Activated naive CD4-positive, alpha-beta T cell treated with anti-CD3 and anti-CD28 coated beads, Interleukin-2, amount 50 U/mL, for 24 hours (primary cell): ENCODE results near the gene SLC16A3.
A peak's percentile ranks its signal among the peaks of the same experiment; 100 is the strongest.
"Not testable (repeated sequence)": the region's sequence is repeated elsewhere in the genome, so short reads cannot be mapped to it uniquely, and the experiment has no call there.

ENCODE experiments used
- H3K27ac Mint-ChIP-seq: one replicate; pipeline ENCODE4 v1.8.0; 2021; ENCODE audit warnings: mild to moderate bottlenecking, mixed read lengths
- H3K27me3 Mint-ChIP-seq: one replicate; pipeline ENCODE4 v1.8.0; 2021; ENCODE audit warnings: mixed read lengths
- H3K36me3 Mint-ChIP-seq: one replicate; pipeline ENCODE4 v1.8.0; 2021; ENCODE audit warnings: mixed read lengths
- H3K4me1 Mint-ChIP-seq: one replicate; pipeline ENCODE4 v1.8.0; 2021; ENCODE audit warnings: mixed read lengths
- H3K4me3 Mint-ChIP-seq: one replicate; pipeline ENCODE4 v1.8.0; 2021; ENCODE audit warnings: mild to moderate bottlenecking, mixed read lengths
- H3K9me3 Mint-ChIP-seq: one replicate; pipeline ENCODE4 v1.8.0; 2021; ENCODE audit warnings: mixed read lengths

SLC16A3 gene

DNA sequence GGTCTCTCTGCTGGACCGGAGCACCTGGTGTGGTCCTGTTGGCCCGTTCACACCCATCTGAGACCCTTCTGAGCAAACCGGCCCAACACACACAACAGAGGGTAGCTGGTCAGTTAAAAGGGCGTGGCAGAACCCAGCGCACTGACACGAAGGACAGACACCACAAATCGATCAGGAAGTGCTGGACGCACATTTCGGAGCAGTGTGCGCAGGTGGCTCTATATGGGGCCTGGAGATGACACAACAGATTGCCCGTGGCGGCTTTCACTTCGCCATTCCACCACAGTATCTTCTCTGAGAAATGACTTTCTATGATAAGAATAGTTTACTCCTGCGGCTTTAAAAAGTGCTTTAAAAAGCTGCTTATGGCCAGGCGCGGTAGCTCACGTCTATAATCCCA, 28.7 kb upstream of the SLC16A3 start:
- H3K9me3 Mint-ChIP-seq: no peaks in the 10 kb centered on the region
- peaks cover 7% of the 10 kb centered on the region for H3K36me3 Mint-ChIP-seq
- H3K27ac Mint-ChIP-seq: no peak overlapping the region
- peaks cover 56% of the 10 kb centered on the region for H3K4me1 Mint-ChIP-seq
- no peaks in the 10 kb centered on the region for H3K27me3 Mint-ChIP-seq
- H3K4me3 Mint-ChIP-seq: no peak overlapping the region

DNA sequence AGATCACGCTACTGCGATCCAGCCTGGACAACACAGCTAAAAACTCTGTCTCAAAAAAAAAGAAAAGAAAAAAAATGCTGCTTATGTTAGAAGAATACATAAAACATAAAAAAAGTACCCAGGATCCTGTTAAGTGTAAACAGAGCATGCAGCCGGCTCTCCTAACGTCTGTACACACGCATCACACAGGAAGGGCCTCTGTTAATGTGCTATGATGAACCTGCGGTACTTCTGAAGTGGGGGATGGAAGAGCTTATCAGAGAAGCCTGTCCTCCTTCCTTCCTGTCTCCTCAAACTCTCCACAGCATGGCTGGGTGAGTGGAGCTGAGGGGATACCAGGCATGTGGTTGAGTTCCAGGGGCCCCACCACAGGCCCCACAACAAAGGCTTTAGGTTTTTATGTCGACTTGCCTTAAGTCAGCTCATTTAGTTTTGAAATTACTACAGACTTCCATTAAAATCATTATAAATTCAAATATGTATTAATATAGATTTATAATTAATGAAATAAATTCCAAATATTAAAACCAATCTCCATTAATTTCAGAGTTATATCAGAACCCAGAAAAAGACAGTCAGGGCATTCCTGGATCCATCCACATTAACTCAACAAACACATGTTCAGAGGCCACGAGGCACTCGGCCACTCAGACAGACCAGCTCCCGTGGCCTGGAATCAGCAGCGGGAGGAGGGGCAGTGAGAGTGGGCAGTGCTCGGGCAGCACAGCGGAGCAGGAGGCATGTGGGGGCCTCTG, 27.9 kb upstream of the SLC16A3 start:
- Mint-ChIP-seq H3K36me3 (peaks cover 4% of the 10 kb centered on the region), H3K27ac (peak overlapping the region; percentile 61), H3K4me3 (peak overlapping the region; percentile 51), H3K27me3 (no peaks in the 10 kb centered on the region), H3K9me3 (no peaks in the 10 kb centered on the region), H3K4me1 (peaks cover 64% of the 10 kb centered on the region)

DNA sequence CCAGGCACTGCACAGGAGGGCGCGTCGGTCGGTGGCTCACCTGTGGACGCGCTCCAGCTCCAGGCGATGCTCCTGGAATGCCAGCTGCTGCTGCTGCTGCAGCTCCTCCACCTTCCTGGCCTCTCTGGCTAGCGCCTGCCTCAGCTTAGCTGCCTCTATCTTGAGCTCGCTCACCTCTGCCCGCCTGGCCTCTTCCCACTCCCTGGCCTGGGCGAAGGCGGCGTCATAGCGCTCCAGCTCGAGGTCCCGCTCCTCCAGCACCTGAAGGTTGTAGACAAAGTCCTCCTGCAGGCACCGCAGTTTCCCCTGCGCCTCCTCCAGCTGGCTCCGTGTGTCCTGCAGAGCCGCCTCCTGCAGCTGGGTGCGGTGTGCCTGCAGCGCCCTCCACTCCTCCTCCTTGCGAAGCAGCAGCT, 27.3 kb upstream of the SLC16A3 start:
- H3K27me3 Mint-ChIP-seq: no peaks in the 10 kb centered on the region
- no peak overlapping the region for H3K27ac Mint-ChIP-seq
- peak overlapping the region; percentile 39 for H3K4me3 Mint-ChIP-seq
- peaks cover 70% of the 10 kb centered on the region for H3K4me1 Mint-ChIP-seq
- H3K9me3 Mint-ChIP-seq: no peaks in the 10 kb centered on the region
- H3K36me3 Mint-ChIP-seq: peaks cover 4% of the 10 kb centered on the region

DNA sequence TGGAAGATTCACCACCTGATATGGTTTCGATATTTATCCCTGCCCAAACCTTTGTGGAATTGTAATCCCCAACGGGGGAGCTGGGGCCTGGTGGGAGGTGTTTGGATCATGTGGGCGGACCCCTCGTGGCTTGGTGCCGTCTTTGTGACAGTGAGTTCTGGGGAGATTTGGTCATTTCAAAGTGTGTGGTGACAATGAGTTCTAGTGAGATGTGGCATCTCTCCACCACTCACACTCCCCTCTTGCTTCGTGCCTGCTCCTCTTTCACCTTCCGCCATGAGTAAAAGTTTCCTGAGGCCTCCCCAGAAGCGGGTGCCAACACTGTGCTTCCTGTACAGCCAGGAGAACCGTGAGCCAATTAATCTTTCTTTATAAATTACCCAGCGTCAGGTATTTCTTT, 25.9 kb upstream of the SLC16A3 start:
- no peaks in the 10 kb centered on the region for H3K9me3 Mint-ChIP-seq
- peak overlapping the region; percentile 55 for H3K27ac Mint-ChIP-seq
- no peaks in the 10 kb centered on the region for H3K27me3 Mint-ChIP-seq
- H3K36me3 Mint-ChIP-seq: peaks cover 4% of the 10 kb centered on the region
- no peak overlapping the region for H3K4me3 Mint-ChIP-seq
- H3K4me1 Mint-ChIP-seq: peaks cover 74% of the 10 kb centered on the region

DNA sequence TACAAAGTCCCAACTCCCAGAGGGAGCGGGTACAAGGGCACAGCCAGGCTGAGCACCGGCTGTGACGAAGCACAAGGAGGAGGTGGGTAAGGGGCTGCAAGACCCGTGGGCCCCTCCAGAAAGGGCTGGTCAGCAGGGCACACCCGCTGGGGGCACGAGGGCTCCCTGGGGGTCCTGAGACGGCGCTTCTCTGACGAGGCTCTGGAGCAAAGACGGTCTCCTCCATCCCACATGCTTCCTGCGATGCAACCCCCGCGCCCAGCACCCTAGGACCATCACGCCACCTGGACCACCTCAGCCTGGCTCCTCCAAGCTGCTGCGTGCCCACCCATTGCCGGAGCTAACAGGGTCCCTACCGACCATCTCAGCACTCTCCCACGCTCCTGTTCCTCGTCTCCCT, 24.9 kb upstream of the SLC16A3 start:
- Mint-ChIP-seq H3K9me3 (no peaks in the 10 kb centered on the region), H3K27me3 (no peaks in the 10 kb centered on the region), H3K36me3 (no peaks in the 10 kb centered on the region), H3K4me3 (no peak overlapping the region), H3K27ac (no peak overlapping the region), H3K4me1 (peaks cover 71% of the 10 kb centered on the region)

DNA sequence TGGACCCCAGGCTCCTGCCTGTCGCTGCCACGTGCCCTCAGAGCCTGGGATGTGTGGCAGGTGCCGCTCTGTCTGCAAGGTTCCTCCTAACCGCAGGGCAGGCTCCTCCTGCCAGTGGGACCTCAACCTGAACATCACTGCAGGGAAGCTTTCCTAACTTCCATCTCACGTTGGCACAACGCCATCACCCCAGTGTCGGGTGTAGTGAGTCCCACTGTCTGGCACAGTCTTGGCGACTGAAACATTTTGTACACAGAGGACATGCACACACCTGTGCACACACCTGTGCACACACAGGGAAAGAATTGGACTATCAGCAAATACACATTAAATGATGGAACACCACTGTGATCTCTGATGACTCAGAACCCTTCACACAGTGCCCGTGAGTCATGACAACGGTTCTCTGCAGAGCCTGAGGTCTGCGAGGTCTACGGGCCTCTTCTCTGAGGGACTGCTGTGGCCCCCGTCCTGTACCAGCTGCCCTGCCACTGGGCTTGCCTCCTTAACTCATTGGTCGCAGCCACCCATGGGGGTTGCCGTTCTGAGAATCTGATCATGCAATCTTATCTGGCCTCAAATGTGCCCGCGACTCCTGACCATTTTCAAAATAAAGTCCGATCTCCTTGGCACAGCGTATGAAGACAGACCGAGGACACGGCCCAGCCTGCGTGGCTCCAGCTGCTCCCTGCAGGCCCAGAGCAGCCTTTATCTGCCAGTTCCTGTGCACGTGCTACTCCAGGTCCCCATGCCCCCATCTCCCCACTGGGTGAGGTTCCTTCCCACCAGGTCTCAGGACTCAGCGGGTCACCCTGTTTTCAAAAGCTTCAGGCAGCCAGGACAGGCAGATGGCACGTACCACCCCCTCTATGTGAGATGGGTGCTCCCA, 23.8 kb upstream of the SLC16A3 start:
- H3K4me3 Mint-ChIP-seq: peak overlapping the region; percentile 60
- H3K27me3 Mint-ChIP-seq: no peaks in the 10 kb centered on the region
- peak overlapping the region; percentile 74 for H3K27ac Mint-ChIP-seq
- peaks cover 66% of the 10 kb centered on the region for H3K4me1 Mint-ChIP-seq
- H3K36me3 Mint-ChIP-seq: no peaks in the 10 kb centered on the region
- no peaks in the 10 kb centered on the region for H3K9me3 Mint-ChIP-seq

DNA sequence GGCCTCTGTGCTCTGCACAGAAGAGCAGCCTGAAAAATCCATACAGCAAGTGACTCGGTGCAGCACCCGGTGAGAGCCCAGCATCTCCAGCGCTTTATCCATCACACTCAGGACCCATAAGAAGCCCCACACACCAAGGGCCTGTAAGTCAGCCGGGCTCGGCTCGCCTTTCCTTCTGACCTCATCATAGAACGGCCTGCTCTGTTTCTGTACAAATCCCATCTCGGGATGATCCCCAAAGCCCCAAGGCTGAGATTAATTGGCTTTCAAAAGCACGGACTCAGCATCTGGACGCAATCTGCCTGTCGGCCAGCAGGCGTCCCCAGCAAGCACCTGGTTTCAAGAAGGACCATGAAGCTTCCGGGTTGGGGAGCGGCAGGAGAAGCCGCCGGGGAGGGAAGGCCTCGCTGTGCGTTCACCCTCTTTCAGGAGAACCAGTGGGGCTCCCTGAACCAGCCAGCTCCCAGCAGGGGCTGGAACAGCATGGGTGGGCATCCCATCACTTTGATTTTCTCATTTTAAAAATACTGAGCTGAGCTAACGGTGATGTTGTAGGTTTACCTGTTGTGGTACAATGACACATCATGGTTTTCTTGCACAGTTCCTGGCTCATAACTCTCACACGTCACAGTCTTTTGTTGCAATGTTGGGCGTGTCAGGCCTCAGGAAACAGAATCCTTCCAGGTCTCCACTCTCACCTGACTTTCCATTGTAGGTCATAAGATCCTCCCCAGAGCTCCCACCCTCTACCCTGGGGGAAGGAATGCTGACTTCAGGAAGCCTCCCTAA, 22.9 kb upstream of the SLC16A3 start:
- Mint-ChIP-seq H3K27me3 (no peaks in the 10 kb centered on the region), H3K4me1 (peaks cover 59% of the 10 kb centered on the region), H3K9me3 (no peaks in the 10 kb centered on the region), H3K36me3 (no peaks in the 10 kb centered on the region), H3K27ac (peak overlapping the region; percentile 74), H3K4me3 (peak overlapping the region; percentile 60)

DNA sequence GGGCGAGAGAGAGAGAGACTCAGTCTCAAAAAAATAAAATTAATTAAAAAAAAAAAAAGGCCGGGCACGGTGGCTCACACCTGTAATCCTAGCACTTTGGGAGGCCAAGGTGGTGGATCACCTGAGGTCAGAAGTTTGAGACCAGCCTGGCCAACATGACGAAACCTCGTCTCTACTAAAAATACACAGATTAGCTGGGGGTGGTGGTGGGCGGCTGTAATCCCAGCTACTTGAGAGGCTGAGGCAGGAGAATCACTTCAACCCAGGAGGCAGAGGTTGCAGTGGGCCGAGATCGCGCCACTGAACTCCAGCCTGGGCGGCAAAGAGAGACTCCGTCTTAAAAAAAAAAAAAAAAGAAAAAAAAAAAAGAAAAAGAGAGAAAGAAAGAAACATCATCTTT, 18.2 kb upstream of the SLC16A3 start:
- H3K36me3 Mint-ChIP-seq, H3K4me3 Mint-ChIP-seq, H3K27me3 Mint-ChIP-seq, H3K27ac Mint-ChIP-seq, H3K9me3 Mint-ChIP-seq: not testable (repeated sequence)
- peaks cover 51% of the 10 kb centered on the region for H3K4me1 Mint-ChIP-seq

DNA sequence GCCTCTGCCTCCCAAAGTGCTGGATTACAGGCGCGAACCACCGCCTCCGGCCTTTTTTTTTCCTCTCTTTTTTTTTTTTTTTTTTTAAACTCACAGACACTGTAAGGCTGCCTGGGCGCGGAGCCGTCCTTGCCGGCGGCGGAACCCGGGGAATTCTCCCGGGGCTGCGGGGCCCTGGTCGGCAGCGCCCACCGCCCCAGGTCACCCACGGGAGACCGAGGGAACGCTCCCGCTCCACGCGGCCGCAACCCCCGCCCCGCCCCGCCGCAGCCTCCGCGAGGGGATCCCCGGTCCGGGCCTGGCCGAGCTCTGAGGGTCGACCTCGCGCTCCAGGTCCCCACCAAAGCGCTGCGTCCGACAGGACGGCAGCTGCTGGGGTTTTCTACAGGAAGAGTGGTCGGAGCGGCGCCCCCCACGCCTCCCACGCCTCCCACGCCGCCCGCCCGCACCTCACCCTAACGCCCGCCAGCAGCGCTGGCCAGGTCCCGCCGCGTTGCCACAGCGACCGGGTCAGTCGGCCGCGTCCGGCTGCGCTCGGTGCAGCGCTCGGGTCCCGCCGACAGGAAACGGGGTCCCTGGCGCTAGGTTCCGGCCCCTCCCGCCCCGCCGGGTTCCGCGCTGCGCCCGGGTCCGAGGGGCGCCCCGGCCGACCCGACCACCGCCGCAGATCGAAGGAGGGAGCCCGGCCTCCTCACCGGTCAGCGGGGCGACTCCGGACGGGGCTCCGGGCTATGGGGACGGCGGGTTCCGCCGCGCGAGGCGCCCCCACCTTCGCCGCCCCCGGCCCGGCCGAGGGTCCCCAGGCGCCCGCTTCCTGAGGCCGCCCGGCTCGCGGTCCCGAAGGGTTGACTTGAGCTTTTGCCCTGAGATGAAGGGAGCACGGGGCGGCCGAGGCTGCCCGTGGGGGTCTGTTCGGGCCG, 16.3 kb upstream of the SLC16A3 start, which contains the start of gene CCDC57:
Gene CCDC57, minus strand, starts transcription at position 512 of the 920 bp plus-strand sequence. CDS start 10,898 bp downstream, outside the sequence.
- H3K27me3 Mint-ChIP-seq: no peaks in the 10 kb centered on the region
- H3K4me3 Mint-ChIP-seq: peak within 1 kb of the TSS; percentile 81
- H3K9me3 Mint-ChIP-seq: no peaks in the 10 kb centered on the region
- no peaks in the 10 kb centered on the region for H3K36me3 Mint-ChIP-seq
- peaks cover 44% of the 10 kb centered on the region for H3K4me1 Mint-ChIP-seq
- H3K27ac Mint-ChIP-seq: peak within 1 kb of the TSS; percentile 95

DNA sequence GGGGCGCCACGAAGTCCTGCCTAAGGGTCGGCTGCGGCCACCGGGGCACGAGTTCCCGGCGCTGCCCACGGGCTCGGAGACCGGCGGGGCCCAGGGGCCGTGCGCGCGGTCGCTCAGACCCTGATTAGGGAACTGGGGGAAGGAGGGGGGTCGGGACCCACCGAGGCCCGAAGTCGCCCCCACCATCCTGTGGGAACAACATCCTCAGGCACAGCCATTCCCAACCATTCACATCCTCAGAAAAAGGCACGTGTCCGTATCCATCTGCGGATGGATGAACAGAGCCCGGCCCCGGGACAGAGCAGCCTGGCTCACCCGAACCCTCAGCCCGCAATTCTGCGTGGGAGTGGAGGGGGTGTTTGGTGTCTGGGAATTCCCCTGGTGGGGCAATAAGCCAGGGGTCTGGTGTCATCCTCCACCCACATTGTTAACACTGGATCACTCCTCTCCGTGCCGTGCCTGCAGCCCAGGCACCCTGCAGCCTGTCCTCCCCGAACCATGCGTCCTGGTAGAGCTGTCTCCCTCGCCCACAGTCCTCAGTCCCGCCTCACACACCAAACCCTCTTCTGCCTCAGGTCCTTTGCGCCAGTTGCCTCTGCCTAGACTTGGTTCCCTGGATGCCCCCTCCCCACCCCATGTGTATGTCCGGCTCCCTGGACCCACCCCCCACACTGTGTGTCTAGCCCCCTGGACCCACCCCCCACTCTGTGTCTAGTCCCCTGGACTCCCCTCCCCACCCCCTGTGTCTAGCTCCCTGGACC, 15.4 kb upstream of the SLC16A3 start:
- peak overlapping the region; percentile 95 for H3K27ac Mint-ChIP-seq
- peaks cover 42% of the 10 kb centered on the region for H3K4me1 Mint-ChIP-seq
- no peaks in the 10 kb centered on the region for H3K9me3 Mint-ChIP-seq
- no peaks in the 10 kb centered on the region for H3K27me3 Mint-ChIP-seq
- no peaks in the 10 kb centered on the region for H3K36me3 Mint-ChIP-seq
- H3K4me3 Mint-ChIP-seq: peak overlapping the region; percentile 81

DNA sequence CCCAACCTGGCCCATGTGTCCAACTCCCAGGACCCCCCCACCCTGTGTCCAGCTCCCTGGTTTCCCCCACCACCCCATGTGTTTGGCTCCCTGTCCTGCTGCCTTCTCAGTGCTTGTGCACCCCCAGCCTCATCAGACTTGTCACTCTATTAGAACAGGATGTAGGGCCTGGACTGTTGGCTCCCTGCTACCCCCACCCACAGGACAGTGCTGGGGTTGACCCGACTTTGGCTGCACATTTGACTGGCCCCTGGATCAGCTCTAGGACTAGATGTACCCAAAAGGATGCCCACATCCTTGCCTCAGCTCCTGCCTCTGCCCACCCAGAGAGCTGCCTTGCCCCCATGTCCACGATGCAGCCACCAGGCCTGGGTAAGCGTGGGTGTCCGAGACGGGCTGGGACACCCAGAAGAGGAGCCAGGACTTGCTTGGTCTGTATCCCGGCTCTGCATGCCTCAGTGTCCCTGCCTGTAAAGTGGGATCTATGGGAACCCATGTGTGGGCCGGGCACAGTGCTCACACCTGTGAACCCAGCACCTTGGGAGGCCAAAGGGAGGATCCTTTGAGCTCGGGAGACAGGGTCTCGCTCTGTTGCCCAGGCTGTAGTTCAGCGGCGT, 14.7 kb upstream of the SLC16A3 start:
- Mint-ChIP-seq H3K27me3 (no peaks in the 10 kb centered on the region), H3K4me3 (peak overlapping the region; percentile 27), H3K4me1 (peaks cover 37% of the 10 kb centered on the region), H3K36me3 (no peaks in the 10 kb centered on the region), H3K9me3 (no peaks in the 10 kb centered on the region), H3K27ac (no peak overlapping the region)

DNA sequence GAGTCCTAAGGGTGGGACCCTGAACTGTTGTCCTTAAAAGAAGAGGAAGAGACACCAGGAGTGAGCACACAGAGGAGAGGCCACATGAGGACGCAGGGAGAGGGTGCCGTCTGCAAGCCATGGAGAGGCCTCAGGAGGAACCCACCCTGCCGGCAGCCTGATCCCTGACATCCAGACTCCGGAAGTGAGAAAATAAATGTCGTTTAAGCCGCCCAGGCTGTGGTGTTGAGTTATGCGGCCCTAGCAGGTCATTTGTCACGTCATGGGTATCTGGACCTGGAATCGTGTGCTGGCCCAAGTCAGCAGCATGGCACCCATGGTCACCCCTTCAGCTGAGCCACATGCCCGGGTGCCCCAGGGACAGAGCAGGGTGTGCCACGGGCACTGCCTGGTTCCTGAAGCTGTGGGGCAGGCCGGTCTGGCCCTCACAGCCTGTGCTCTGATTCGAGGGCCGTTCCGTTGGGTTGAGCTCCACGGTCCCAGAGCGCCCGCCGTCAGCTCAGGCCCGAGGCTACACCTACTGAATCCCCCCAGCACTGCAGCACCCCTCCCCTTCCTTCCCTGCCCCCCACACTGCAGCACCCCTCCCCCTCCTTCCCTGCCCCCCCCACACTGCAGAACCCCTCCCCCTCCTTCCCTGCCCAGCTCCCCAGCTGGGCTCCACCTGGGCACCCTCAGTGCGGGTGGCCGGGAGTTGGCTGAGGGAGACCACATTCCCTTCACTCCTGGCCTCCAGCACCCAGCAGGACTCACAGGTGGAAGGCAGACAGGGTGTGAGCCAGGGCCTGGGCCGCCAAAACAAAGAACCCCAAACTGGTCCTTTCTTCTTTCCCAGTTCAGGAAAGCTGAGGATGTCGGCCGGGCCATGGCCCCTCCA, 13.5 kb upstream of the SLC16A3 start:
- no peak overlapping the region for H3K4me3 Mint-ChIP-seq
- peaks cover 31% of the 10 kb centered on the region for H3K4me1 Mint-ChIP-seq
- no peaks in the 10 kb centered on the region for H3K27me3 Mint-ChIP-seq
- H3K9me3 Mint-ChIP-seq: no peaks in the 10 kb centered on the region
- H3K27ac Mint-ChIP-seq: peak overlapping the region; percentile 72
- H3K36me3 Mint-ChIP-seq: no peaks in the 10 kb centered on the region

DNA sequence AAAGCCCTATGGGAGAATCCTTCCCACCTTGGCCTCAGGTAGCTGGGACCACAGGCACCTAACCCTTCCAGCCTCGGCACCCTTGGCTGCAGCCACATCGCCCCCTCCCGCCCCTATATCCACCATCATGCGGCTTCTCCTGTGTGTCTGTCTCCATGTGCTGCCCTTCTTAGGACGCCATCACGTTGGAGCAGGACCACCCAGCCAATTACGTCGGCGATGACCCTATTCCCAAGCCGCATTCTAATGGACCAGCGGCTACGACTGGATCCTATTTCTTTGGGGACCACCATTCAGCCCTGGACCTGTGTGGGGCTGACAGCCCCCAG, 12.9 kb upstream of the SLC16A3 start:
- H3K36me3 Mint-ChIP-seq: no peaks in the 10 kb centered on the region
- H3K4me1 Mint-ChIP-seq: peaks cover 31% of the 10 kb centered on the region
- no peak overlapping the region for H3K4me3 Mint-ChIP-seq
- no peaks in the 10 kb centered on the region for H3K27me3 Mint-ChIP-seq
- no peaks in the 10 kb centered on the region for H3K9me3 Mint-ChIP-seq
- peak overlapping the region; percentile 72 for H3K27ac Mint-ChIP-seq
